Subcutaneous adipose tissue (tissue), 4 donors: Measurements from ENCODE around the gene CDH12. TPM values are rescaled to one million over a fixed set of nuclear protein-coding genes. Genes with fewer than 3 reads are reported as not detected.

Experiments
- total RNA-seq, 4 donors: library from RNA; depleted of rRNA; stranded (reverse); fragments of >200 nt; gene quantifications; one replicate each; pipeline ENCODE4 v1.1.0, GENCODE V29; 2016
- TF ChIP-seq, protein P1 (sequence below): fragments of 450-650 bp; IDR thresholded peaks from one replicate; pipeline ENCODE4 v1.5.1; 2016; ENCODE audit warnings: low read depth, mild to moderate bottlenecking, control low read depth, antibody characterized with exemption, moderate library complexity

CDH12 gene
- total RNA-seq, 4 donors from 2014 or later, result 0.17 to 0.44 TPM; not detected in 2

DNA sequence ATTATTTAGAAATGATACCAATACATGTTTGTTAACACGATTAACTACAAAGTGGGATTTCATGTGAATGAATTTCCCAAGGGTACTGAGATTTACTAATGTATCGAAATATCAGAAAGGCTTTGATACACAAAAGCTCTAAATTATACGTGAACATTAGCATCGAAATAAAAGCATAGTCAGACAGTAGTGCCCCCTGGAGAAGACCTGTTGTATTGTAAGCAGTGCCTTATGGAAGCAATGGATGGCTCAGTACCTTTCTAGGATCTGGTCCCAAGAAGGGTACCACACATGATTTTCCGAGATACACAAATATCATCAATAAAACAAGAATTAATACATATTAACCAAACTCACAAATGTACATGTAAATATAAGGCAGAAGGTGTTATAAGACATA, 153.8 kb downstream of the CDH12 start:
- TF ChIP-seq, protein P1, sequence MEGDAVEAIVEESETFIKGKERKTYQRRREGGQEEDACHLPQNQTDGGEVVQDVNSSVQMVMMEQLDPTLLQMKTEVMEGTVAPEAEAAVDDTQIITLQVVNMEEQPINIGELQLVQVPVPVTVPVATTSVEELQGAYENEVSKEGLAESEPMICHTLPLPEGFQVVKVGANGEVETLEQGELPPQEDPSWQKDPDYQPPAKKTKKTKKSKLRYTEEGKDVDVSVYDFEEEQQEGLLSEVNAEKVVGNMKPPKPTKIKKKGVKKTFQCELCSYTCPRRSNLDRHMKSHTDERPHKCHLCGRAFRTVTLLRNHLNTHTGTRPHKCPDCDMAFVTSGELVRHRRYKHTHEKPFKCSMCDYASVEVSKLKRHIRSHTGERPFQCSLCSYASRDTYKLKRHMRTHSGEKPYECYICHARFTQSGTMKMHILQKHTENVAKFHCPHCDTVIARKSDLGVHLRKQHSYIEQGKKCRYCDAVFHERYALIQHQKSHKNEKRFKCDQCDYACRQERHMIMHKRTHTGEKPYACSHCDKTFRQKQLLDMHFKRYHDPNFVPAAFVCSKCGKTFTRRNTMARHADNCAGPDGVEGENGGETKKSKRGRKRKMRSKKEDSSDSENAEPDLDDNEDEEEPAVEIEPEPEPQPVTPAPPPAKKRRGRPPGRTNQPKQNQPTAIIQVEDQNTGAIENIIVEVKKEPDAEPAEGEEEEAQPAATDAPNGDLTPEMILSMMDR, result no peak

DNA sequence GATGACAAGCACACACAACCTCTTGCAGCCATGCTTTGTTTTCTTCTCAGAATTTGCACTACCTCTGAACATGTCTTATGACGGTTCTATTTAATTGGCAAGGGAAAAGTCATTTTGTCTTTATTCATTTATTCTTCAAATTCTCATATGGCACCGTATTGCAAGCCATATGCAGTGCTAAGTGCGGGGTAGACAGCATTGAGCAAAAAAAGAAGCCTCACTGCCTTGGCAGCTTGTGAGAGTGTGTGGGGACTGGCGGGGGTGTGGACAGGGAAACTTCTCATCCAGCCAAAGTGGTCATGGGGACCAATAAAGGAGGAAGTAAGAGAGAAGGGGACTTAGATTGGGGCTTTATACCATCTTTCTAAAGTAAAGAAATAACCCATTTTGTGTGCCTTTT, 160.0 kb downstream of the CDH12 start:
- TF ChIP-seq, protein P1, result no peak

DNA sequence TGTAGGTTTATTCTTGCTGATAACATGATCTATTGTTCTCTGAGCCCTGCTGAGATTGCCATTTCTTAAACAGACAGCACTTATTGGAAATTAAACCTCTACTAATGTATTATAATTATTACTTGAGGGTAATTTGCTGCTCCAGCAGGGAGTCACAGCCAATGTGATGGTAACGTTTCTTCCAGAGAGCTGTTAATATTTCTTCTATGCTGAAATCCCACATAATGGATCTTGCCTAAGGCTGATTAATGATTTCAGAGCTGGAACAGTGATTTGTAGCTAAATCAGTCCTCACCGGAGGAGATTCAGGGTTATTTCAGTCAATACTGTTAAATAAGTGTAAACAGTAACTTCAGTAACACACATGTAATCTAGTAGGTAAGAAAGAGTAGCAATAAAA, 170.1 kb downstream of the CDH12 start:
- TF ChIP-seq, protein P1, result no peak

DNA sequence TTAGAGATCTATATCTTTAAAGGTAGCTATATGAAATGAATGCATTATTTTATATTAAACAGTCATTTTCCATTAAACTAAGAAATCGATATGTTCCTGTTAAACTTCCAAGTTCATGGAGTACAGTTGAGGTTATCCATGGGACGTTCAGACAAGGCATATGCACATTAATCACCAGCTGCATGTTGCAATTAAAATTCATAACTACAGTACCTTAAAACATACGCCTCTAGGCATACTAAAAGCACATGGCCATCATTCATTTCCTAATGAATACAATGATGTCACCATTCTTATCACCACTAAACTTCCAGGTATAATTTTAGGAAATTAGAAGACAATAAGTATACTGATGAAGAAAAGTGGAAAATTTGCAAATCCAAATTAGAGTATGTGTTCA, 174.3 kb downstream of the CDH12 start:
- TF ChIP-seq, protein P1, result no peak

DNA sequence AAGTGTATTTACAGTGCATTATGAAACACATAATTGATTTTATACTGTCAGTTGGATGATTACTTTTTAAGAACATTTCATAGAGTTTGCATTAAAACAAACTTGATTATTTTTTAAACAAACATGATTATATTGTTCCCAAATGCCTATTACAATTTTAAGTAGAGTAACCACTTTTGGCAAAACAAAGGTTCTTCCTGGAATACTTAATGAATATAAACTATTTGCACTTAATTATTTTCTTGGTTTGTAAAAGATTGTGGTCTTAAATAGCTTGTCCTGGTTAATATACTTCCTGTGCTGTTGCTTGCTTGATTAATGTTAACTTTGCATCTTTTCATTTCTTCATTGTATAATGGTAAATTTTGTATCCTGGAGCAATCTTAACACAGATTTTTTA, 180.0 kb downstream of the CDH12 start:
- TF ChIP-seq, protein P1, result no peak

DNA sequence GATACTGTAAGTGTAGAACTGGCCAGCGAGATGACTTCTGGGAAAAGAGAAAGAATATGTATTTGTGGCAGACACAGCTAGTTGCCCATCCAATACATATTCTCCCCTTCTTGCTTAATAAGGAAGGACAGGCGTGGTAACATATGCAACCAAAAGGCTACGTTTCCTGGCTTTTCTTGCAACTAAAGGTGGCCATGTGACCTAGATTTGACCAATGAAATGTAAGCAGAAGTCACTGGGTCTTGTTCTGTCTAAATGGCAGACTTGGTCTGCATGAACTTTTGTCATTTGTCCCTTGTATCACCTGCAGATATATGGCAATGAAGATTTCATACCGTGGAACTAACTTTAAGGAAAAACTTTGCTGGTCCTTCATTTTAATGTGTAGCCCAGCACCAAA, 183.8 kb downstream of the CDH12 start:
- TF ChIP-seq, protein P1, result no peak

DNA sequence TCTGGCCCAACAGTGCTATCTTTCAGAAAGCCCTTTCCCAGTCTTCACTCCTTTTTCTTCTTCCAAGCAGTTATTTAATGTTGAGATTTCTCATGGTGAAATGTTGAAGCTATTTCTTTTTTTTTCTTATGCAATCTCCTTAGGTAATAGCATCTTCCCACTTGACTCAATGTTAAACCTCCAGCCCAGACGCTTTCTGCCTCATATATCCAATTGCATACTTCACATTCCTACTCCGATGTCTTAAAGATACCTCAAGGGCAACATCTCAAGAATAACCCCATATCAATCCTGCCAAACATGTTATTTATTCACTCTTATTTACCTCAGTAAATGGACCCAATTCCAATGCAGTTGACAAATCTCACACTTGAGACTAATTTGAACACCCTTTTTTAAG, 187.3 kb downstream of the CDH12 start:
- TF ChIP-seq, protein P1, result no peak
